Prostate gland (tissue), 2 donors: Measurements from ENCODE around the gene IL21R. TPM values are rescaled to one million over a fixed set of nuclear protein-coding genes. Genes with fewer than 3 reads are reported as not detected.

ENCODE experiments used
- DNase-seq: peaks from one replicate; pipeline ENCODE4 v3.0.0-alpha.2; 2019; ENCODE audit warnings: low spot score
- H3K27ac ChIP-seq, 2 donors: fragments of 200-600 bp; sonication (generic); 2 replicates each; pipeline ENCODE4 v1.5.1; 2017 to 2019
- H3K27me3 ChIP-seq: fragments of 200-600 bp; sonication (generic); replicated peaks from 2 replicates; pipeline ENCODE4 v1.5.1; 2019; ENCODE audit not compliant: insufficient read depth
- H3K36me3 ChIP-seq, 2 donors: fragments of 200-600 bp; sonication (generic); 1 replicate in 1 of 2; 2 replicates in 1 of 2; pipeline versions ENCODE4 v1.5.1 to v1.8.1; 2017 to 2019
- H3K4me1 ChIP-seq: fragments of 200-600 bp; sonication (generic); replicated peaks from 2 replicates; pipeline ENCODE4 v1.5.1; 2019
- H3K4me3 ChIP-seq, 2 donors: fragments of 200-600 bp; sonication (generic); 2 replicates each; pipeline ENCODE4 v1.5.1; 2017 to 2019
- H3K9me3 ChIP-seq: fragments of 200-600 bp; sonication (generic); 2 replicates; pipeline ENCODE4 v1.5.1; 2017
- POLR2A ChIP-seq: fragments of 450-650 bp; IDR thresholded peaks from one replicate; pipeline ENCODE4 v1.6.1; 2016; ENCODE audit warnings: antibody characterized with exemption, mild to moderate bottlenecking
- POLR2AphosphoS5 ChIP-seq: sonication (generic); formaldehyde crosslinking; IDR thresholded peaks from one replicate; pipeline ENCODE4 v1.6.1; 2017; ENCODE audit warnings: antibody characterized with exemption
- WGBS: methylation state at CpG from one replicate; pipeline ENCODE4 v1.1.5; 2018; 5-methylcytosine and 5-hydroxymethylcytosine counted together
- intact Hi-C: fragments of 100-400 bp; cut with DNase I; formaldehyde crosslinking; loops from one replicate; pipeline ENCODE4 v1.14.2; 2022
- total RNA-seq, 2 donors: library from RNA; depleted of rRNA; stranded (reverse); fragments of >200 nt; gene quantifications; one replicate each; pipeline ENCODE4 v1.1.0, GENCODE V29; 2016
- TF ChIP-seq, protein P1 (sequence below), 4 experiments: fragments of 200-600 bp in 2 of 4; fragments of 450-650 bp in 2 of 4; sonication (generic) in 2 of 4; IDR thresholded peaks; 1 replicate in 3 of 4; 2 replicates in 1 of 4; pipeline ENCODE4 v1.5.1; 2016 to 2019; ENCODE audit warnings: antibody characterized with exemption in 4 of 4, mild to moderate bottlenecking in 2 of 4, moderate library complexity in 2 of 4

IL21R gene
- total RNA-seq, 2 donors from 2014 or later = 0.32 to 0.57 TPM

DNA sequence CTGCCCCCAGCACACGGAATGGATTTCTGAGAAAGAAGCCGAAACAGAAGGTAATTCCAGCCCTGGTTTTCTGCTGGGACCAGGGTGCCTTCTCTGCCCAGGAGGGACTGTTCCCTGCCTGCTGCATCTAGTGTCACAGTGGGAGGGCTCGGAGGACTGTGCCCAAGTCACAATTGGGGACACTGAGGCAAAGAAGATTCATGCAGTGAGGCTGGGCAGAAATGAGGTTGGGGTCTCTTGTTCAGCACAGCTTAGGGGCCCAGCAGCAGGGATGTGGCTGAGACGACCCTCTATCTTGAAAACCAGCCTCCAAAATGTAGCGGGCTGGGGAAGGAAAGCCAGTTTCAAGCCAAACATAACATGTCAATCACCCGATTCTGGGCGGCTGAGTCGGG, 592 bp downstream of the IL21R start:
- intact Hi-C loops = no loop called here
- no peaks in the 10 kb centered on the region for H3K9me3 ChIP-seq
- H3K36me3 ChIP-seq = no peaks in the 10 kb centered on the region
- H3K27me3 ChIP-seq = no peaks in the 10 kb centered on the region
- TF ChIP-seq POLR2A (no peak), POLR2AphosphoS5 (no peak)
- TF ChIP-seq, protein P1, sequence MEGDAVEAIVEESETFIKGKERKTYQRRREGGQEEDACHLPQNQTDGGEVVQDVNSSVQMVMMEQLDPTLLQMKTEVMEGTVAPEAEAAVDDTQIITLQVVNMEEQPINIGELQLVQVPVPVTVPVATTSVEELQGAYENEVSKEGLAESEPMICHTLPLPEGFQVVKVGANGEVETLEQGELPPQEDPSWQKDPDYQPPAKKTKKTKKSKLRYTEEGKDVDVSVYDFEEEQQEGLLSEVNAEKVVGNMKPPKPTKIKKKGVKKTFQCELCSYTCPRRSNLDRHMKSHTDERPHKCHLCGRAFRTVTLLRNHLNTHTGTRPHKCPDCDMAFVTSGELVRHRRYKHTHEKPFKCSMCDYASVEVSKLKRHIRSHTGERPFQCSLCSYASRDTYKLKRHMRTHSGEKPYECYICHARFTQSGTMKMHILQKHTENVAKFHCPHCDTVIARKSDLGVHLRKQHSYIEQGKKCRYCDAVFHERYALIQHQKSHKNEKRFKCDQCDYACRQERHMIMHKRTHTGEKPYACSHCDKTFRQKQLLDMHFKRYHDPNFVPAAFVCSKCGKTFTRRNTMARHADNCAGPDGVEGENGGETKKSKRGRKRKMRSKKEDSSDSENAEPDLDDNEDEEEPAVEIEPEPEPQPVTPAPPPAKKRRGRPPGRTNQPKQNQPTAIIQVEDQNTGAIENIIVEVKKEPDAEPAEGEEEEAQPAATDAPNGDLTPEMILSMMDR (IDR thresholded peaks at IDR 0.05) = no peak
- H3K4me3 ChIP-seq = no peak overlapping the region
- WGBS = 67% methylated on average over 8 of the region's 8 CpGs
- H3K27ac ChIP-seq = no peak overlapping the region
- no peak for DNase-seq
- no peaks in the 10 kb centered on the region for H3K4me1 ChIP-seq

DNA sequence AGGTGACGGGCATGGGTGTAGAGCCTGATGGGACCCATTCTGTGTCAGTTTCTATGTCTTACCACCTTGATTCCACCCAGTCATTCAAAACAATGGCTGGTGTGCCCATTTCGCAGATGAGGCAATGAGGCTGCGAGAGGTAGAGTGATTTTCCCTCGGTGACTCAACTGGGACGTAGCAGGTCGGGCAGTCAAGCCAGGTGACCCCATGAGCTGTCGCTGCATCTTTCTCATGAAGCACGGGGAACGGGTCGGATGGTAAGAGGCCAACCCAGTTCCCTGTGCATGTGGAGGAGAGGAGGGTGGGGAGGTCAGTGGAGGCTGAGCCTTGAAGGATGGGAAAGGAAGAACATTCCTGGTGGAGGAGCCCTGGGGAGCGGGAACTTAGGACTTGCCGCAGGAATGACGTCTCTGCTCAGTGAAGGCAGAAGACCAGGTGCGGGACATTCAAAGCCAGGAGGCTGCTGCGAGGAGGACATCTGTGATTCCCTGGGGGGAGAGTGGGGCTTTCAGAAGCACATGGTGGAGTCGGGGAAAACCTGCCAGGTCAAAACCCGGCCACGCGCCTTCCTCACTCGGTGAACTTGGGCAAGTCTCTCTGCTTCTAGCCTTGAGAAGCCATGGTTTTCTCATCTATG, 1.1 kb downstream of the IL21R start:
- no peaks in the 10 kb centered on the region for H3K4me1 ChIP-seq
- no peak overlapping the region for H3K27ac ChIP-seq
- no peaks in the 10 kb centered on the region for H3K9me3 ChIP-seq
- H3K36me3 ChIP-seq = no peaks in the 10 kb centered on the region
- 90% methylated on average over 20 of the region's 20 CpGs for WGBS
- no peak for DNase-seq
- intact Hi-C loops = no loop called here
- no peak for TF ChIP-seq POLR2A
- no peak for TF ChIP-seq POLR2AphosphoS5
- TF ChIP-seq, protein P1 (IDR thresholded peaks at IDR 0.05) = no peak
- H3K27me3 ChIP-seq = no peaks in the 10 kb centered on the region
- H3K4me3 ChIP-seq = no peak overlapping the region

DNA sequence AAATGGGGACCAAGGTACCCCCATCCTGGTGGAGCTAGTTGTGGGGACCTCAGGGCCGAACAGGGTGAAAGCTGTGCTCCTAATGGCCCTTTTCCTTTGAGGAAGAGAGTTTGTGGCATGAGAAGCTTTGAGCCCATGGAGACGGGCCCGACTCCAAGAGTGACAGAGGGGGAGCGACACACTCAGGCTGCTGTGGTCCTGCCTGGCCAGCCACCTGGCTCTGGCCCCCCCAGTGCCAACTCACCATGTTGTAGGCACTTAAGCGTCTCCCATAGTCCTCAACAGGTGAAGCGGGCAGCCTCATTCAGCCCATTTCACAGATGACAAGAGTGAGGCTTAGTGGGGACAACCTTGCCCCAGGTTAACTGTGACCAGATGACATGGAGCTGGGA, 1.6 kb downstream of the IL21R start:
- Histone ChIP-seq H3K9me3 (no peaks in the 10 kb centered on the region), H3K27ac (no peak overlapping the region), H3K4me3 (no peak overlapping the region), H3K36me3 (no peaks in the 10 kb centered on the region), H3K4me1 (no peaks in the 10 kb centered on the region), H3K27me3 (no peaks in the 10 kb centered on the region)
- DNase-seq = no peak
- WGBS = 81% methylated on average over 6 of the region's 6 CpGs
- TF ChIP-seq POLR2AphosphoS5 (no peak), POLR2A (no peak)
- TF ChIP-seq, protein P1 (IDR thresholded peaks at IDR 0.05) = no peak
- intact Hi-C loops = no loop called here

DNA sequence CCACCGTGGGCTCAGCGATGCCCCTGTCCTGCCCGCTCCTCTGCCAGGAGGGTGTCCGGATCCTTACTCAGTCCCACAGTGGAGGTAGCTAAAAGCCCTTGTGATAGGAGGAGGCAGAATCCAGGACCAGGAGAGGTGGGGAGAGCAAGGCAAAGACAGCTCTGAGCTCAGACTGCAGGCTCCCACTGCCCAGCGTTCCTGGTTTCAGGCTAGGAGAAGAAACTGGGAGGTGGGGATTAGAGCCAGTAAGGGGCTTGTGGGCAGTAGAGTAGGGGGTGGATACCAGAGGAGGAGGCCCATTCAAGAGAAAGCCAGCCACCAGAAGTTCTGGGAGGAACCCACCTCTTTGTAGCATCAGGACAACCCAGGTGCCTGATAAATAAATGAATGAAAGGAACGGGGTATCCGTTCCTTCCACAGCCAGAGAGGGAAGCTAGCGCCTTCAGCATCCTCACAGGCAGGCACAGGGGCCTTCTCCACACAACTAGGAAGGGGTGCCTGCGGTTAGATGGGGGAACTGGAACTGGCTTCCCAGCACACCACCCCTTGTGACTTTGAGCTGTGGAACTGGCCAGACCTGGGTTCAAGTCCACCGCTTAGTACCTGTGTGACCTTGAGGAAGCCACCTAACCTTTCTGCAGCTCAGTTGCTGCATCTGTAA, 2.3 kb downstream of the IL21R start:
- no peak for TF ChIP-seq POLR2AphosphoS5
- no peak for TF ChIP-seq POLR2A
- TF ChIP-seq, protein P1 (IDR thresholded peaks at IDR 0.05) = no peak
- no peaks in the 10 kb centered on the region for H3K36me3 ChIP-seq
- no peaks in the 10 kb centered on the region for H3K4me1 ChIP-seq
- intact Hi-C loops = no loop called here
- no peak overlapping the region for H3K27ac ChIP-seq
- DNase-seq = no peak
- no peaks in the 10 kb centered on the region for H3K27me3 ChIP-seq
- WGBS = 84% methylated on average over 10 of the region's 10 CpGs
- H3K9me3 ChIP-seq = no peaks in the 10 kb centered on the region
- H3K4me3 ChIP-seq = no peak overlapping the region
